Right atrium auricular region (tissue), 2 donors: ENCODE data around the gene RNF149. TPM values are rescaled to one million over a fixed set of nuclear protein-coding genes. Genes with fewer than 3 reads are reported as not detected.
A peak's percentile ranks its signal among the peaks of the same experiment; 100 is the strongest.

Source experiments
- DNase-seq: peaks from one replicate; pipeline ENCODE4 v3.0.0-alpha.2; 2019; ENCODE audit warnings: low spot score
- H3K27ac ChIP-seq, 2 donors: fragments of 200-600 bp; sonication (generic); 1 replicate in 1 of 2; 2 replicates in 1 of 2; pipeline ENCODE4 v1.5.1; 2016 to 2019
- H3K27me3 ChIP-seq, 2 donors: fragments of 200-600 bp; sonication (generic); one replicate each; pipeline versions ENCODE4 v1.5.1 to v1.6.0; 2017 to 2019
- H3K36me3 ChIP-seq: fragments of 200-600 bp; sonication (generic); one replicate; pipeline ENCODE4 v1.5.1; 2016
- H3K4me1 ChIP-seq, 2 donors: fragments of 200-600 bp; sonication (generic); one replicate each; pipeline versions ENCODE4 v1.5.1 to v1.6.0; 2017 to 2019
- H3K4me3 ChIP-seq, 2 donors: fragments of 200-600 bp; sonication (generic); 1 replicate in 1 of 2; 2 replicates in 1 of 2; pipeline ENCODE4 v1.5.1; 2017 to 2019; ENCODE audit warnings: mild to moderate bottlenecking in 1 of 2, moderate library complexity in 1 of 2
- H3K9me3 ChIP-seq, 2 donors: fragments of 200-600 bp; sonication (generic); one replicate each; pipeline ENCODE4 v1.5.1; 2019
- CTCF ChIP-seq, 2 donors: fragments of 200-600 bp; sonication (generic); IDR thresholded peaks; one replicate each; pipeline ENCODE4 v1.5.1; 2019; ENCODE audit warnings: antibody characterized with exemption in 2 of 2
- total RNA-seq, 2 donors: library from RNA; depleted of rRNA; stranded (reverse); fragments of >200 nt; gene quantifications; one replicate each; pipeline ENCODE4 v1.1.0, GENCODE V29; 2016

RNF149 gene
- total RNA-seq, 2 donors from 2014 or later = 21.0 to 30.8 TPM

GRCh38 chr2:101339266-101339880 lies 30.9 kb upstream of the RNF149 start:
- no peaks in the 10 kb centered on the region for H3K4me1 ChIP-seq
- no peak for TF ChIP-seq CTCF (IDR thresholded peaks at IDR 0.05)
- H3K4me3 ChIP-seq = no peak overlapping the region
- H3K9me3 ChIP-seq = no peaks in the 10 kb centered on the region
- no peaks in the 10 kb centered on the region for H3K36me3 ChIP-seq
- H3K27me3 ChIP-seq = no peaks in the 10 kb centered on the region
- no peak overlapping the region for H3K27ac ChIP-seq
- no peak for DNase-seq

GRCh38 chr2:101337877-101338276 lies 29.4 kb upstream of the RNF149 start:
- no peaks in the 10 kb centered on the region for H3K4me1 ChIP-seq
- no peaks in the 10 kb centered on the region for H3K27me3 ChIP-seq
- H3K4me3 ChIP-seq = no peak overlapping the region
- no peaks in the 10 kb centered on the region for H3K9me3 ChIP-seq
- no peak for TF ChIP-seq CTCF (IDR thresholded peaks at IDR 0.05)
- no peaks in the 10 kb centered on the region for H3K36me3 ChIP-seq
- no peak for DNase-seq
- H3K27ac ChIP-seq = no peak overlapping the region

GRCh38 chr2:101332885-101333766 lies 24.6 kb upstream of the RNF149 start:
- no peak for TF ChIP-seq CTCF (IDR thresholded peaks at IDR 0.05)

GRCh38 chr2:101331202-101331601 lies 22.7 kb upstream of the RNF149 start:
- H3K27me3 ChIP-seq = no peaks in the 10 kb centered on the region
- peak overlapping the region in 1 of 2 donors; percentile 32 for H3K27ac ChIP-seq
- H3K4me3 ChIP-seq = no peak overlapping the region
- H3K36me3 ChIP-seq = no peaks in the 10 kb centered on the region
- no peak for DNase-seq
- no peak for TF ChIP-seq CTCF (IDR thresholded peaks at IDR 0.05)
- H3K4me1 ChIP-seq = peaks cover 0 to 8% of the 10 kb centered on the region in 2 donors
- no peaks in the 10 kb centered on the region for H3K9me3 ChIP-seq

More at GRCh38 chr2:101332885-101333766, 24.6 kb upstream of the RNF149 start:
- no peaks in the 10 kb centered on the region for H3K9me3 ChIP-seq
- H3K36me3 ChIP-seq = no peaks in the 10 kb centered on the region
- peaks cover 0 to 8% of the 10 kb centered on the region in 2 donors for H3K4me1 ChIP-seq
- no peak for DNase-seq
- H3K4me3 ChIP-seq = no peak overlapping the region
- no peaks in the 10 kb centered on the region for H3K27me3 ChIP-seq
- no peak overlapping the region for H3K27ac ChIP-seq

- no peak for TF ChIP-seq CTCF (IDR thresholded peaks at IDR 0.05)
- DNase-seq = peak; percentile 73
- Histone ChIP-seq H3K36me3 (no peaks in the 10 kb centered on the region), H3K27me3 (no peaks in the 10 kb centered on the region), H3K9me3 (no peaks in the 10 kb centered on the region), H3K27ac (peak overlapping the region; percentile 0 to 32), H3K4me3 (no peak overlapping the region), H3K4me1 (peaks cover 0 to 8% of the 10 kb centered on the region in 2 donors)
These were observed 21.9 kb upstream of the RNF149 start for GRCh38 chr2:101330253-101330933.
